GM13976 (cell line): ENCODE results near the gene TMEFF1.

Experiments used
- DNase-seq: peaks from one replicate; pipeline ENCODE4 v3.0.0; 2012; ENCODE audit warnings: low spot score
- CTCF ChIP-seq: IDR thresholded peaks from 2 replicates; pipeline ENCODE4 v1.5.1; 2012; ENCODE audit warnings: borderline replicate concordance, mild to moderate bottlenecking; ENCODE audit not compliant: insufficient read depth; ENCODE audit errors: extremely low read depth, missing control alignments, control extremely low read depth
- in situ Hi-C: fragments of 300-500 bp; cut with MboI; formaldehyde crosslinking; loops from one replicate; pipeline ENCODE4 v1.12.0; 2022; ENCODE audit warnings: low sequenced_read_pairs, mixed read lengths, inconsistent platforms; ENCODE audit not compliant: unreplicated experiment

The TMEFF1 gene

GRCh38 chr9:100557053-100557452 is 84.1 kb downstream of the TMEFF1 start:
- in situ Hi-C loops, result no loop called here
- DNase-seq, result no peak
- TF ChIP-seq CTCF, result no peak

GRCh38 chr9:100561256-100561655 is 88.3 kb downstream of the TMEFF1 start:
- in situ Hi-C loops, result no loop called here
- no peak for DNase-seq
- TF ChIP-seq CTCF, result no peak

- no peak for TF ChIP-seq CTCF
- no peak for DNase-seq
- in situ Hi-C loops, result no loop called here
Observed at GRCh38 chr9:100567856-100568255, 94.9 kb downstream of the TMEFF1 start.

- in situ Hi-C loops, result no loop called here
- DNase-seq, result no peak
- no peak for TF ChIP-seq CTCF
Observed at GRCh38 chr9:100573655-100574260, 100.8 kb downstream of the TMEFF1 start.

- no peak for TF ChIP-seq CTCF
- in situ Hi-C loops, result no loop called here
- DNase-seq, result no peak
Observed at GRCh38 chr9:100575006-100575405, 102.1 kb downstream of the TMEFF1 start.

GRCh38 chr9:100575765-100576386 is 102.9 kb downstream of the TMEFF1 start:
- TF ChIP-seq CTCF, result no peak
- in situ Hi-C loops, result no loop called here
- no peak for DNase-seq
